ENCODE measurements around the gene DOCK10.

Gene DOCK10

DNA sequence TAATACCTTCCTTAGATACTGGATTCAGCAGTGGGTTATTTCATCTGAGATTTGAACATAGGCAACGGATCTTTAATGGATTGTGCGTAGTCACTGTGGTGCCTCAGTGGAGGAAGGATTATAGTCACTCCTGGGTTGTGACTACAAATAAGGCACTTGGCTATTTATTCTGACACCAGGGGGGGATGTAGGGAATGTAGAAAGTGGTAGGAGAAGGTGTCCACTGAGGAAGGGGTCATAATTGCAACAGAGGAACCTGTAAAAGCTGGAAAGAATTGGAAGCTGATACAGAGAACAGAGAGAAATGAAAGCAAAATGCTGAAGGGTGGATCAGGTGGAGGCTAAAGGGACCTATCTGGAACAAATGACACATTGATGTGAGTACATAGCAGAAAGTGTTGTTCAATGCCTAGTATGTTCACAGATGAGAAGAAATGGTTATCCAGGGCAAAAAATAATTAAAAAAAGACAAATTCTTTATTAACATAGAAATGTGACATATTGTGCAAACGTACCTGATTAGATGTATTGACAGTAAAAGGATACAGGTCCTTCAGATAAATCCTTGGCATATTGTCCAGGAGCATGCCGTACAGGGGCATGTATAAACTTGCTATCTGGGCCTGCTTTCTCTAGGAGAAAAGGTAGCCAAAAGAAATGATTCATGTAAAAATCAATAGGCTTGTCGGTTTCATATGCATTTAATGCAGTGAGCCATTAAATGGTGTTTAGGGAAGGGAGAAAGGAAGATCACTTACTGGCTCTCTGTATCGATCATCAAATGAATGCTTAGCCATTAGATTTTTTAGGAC is 234.9 kb downstream of the DOCK10 start:
- FAIRE-seq = no peak
- DNase-seq (ENCODE audit: insufficient read length, low spot score) = no peak
- TF ChIP-seq CTCF (IDR thresholded peaks at IDR 0.05; ENCODE audit: insufficient read depth, missing control alignments) = no peak

GRCh38 chr2:224803930-224804329 is 238.3 kb downstream of the DOCK10 start:
- no peak for TF ChIP-seq CTCF (IDR thresholded peaks at IDR 0.05; ENCODE audit: insufficient read depth, missing control alignments)
- FAIRE-seq (no peak), DNase-seq (ENCODE audit: insufficient read length, low spot score) (no peak)

DNA sequence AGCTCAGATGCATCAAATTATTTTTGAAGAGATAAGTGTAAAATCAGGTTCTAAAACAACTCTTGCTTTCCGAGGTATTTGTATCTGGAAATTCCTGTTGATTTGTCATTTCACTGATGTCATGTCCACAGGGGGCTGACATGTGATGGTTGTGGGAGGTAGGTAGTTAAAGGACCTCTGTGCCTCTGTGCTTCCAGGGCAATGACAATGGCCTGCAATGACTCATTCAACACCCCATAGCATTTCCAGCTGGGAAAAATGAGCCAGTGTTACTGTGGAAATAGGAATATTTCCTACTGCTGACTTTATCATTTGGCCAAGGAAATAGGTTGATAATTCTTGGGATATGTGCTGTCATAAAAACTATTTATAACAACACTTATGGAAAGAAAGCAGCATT is 239.9 kb downstream of the DOCK10 start:
- TF ChIP-seq CTCF (IDR thresholded peaks at IDR 0.05; ENCODE audit: insufficient read depth, missing control alignments) = no peak
- no peak for FAIRE-seq
- no peak for DNase-seq (ENCODE audit: insufficient read length, low spot score)

DNA sequence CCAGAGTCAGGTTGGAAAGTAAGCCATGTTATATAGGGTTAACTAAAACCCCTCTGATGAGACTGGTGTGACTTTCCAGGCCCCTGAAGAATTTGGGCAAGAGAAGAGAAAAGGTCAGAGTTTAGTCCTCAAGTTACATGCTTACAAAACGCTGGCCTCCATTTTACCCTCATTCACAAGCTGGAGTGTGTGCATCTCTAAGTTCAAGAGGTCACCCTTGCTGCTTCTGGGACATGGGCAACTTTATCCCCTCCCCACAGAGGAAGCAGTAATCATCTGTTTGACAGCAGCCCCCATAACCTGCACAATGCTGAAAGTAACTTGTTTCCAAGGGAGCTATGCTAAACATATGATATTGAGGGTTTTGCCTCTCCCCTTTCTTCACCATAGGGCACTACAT is 240.9 kb downstream of the DOCK10 start:
- DNase-seq (ENCODE audit: insufficient read length, low spot score) = no peak
- TF ChIP-seq CTCF (IDR thresholded peaks at IDR 0.05; ENCODE audit: insufficient read depth, missing control alignments) = no peak
- no peak for FAIRE-seq

DNA sequence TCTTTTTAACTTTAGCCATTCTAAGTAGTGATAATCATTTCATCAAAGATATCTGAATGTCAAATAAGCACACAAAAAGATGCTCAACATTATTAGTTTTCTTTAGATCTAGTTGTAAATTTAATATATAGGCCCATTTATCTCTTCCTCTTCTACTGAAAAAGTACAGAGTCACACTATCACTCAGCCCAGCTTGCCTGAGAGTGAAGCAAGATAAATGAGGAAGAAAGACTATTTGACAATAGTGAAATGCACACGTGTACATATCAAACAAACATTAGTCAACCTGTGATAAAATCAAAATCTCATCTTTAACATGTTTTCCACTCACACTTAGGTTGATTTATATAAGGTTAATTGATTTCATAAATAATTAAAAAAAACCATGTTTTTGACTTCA is 242.6 kb downstream of the DOCK10 start:
- FAIRE-seq = no peak
- no peak for TF ChIP-seq CTCF (IDR thresholded peaks at IDR 0.05; ENCODE audit: insufficient read depth, missing control alignments)
- DNase-seq (ENCODE audit: insufficient read length, low spot score) = no peak

DNA sequence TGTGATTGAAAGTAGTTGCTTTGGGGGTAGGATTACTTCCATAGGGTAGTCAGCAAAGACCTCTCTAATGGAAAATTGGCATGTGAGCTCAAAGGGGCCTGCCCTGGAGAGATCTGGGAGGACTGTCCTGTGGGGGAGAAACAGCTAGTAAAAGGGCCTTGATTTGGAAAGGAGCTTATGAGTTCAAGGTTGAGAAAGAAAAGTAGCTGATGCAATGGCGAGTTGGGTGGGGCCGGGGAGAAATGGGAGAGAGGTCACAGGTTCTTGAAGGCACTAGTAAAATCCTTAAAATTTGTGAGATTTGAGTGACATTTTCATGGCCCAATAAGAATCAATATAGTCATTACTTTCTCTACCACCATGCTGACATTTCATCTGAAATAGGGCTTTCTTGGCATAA is 244.1 kb downstream of the DOCK10 start:
- DNase-seq (ENCODE audit: insufficient read length, low spot score) (no peak), FAIRE-seq (no peak)
- TF ChIP-seq CTCF (IDR thresholded peaks at IDR 0.05; ENCODE audit: insufficient read depth, missing control alignments) = no peak

DNA sequence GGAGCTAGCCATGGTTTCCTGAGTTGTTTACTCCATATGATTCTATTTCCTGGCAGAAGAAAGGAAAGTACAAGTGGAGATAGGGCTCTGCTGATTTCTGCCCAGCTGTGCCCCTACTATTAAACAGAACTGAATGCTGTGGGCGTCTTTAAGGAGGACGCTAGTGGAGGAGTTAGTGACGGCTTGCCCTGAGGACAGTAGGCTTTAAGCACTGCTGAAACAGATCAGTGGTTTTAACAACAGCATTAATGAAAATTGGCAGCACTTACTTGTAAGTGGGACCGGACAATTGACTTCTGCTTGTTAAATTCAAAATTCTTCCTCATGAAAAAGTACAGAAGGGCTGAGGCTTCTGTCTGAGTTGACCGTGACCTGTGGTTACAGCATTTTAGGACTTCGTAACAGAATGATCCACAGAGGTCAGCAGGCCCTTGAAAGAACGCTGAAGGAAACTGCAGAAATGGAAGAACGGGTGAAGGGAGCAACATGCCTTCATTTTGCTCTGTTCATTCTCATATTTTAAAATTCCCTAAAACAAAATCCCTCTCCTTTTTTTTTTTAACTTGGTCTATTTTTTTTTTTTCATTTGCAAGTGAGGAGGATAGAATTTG is 245.5 kb downstream of the DOCK10 start:
- no peak for TF ChIP-seq CTCF (IDR thresholded peaks at IDR 0.05; ENCODE audit: insufficient read depth, missing control alignments)
- no peak for DNase-seq (ENCODE audit: insufficient read length, low spot score)
- FAIRE-seq = no peak

Measured in D721Med (cell line).